Fibroblast of villous mesenchyme (primary cell): ENCODE measurements around the gene ARHGAP27. TPM values are rescaled to one million over a fixed set of nuclear protein-coding genes. Genes with fewer than 3 reads are reported as not detected.
A peak's percentile ranks its signal among the peaks of the same experiment; 100 is the strongest.
"Not testable (repeated sequence)": the region's sequence is repeated elsewhere in the genome, so short reads cannot be mapped to it uniquely, and the experiment has no call there.

Experiments used
- DNase-seq: peaks from one replicate; pipeline ENCODE4 v3.0.0-alpha.2; 2010; ENCODE audit warnings: low read depth
- H3K4me3 ChIP-seq: 2 replicates; pipeline ENCODE4 v1.5.1; 2011; ENCODE audit warnings: low read depth, mild to moderate bottlenecking, low read length
- total RNA-seq: library from RNA; depleted of rRNA; stranded (reverse); fragments of >200 nt; gene quantifications from 2 replicates; pipeline ENCODE4 v1.2.3, GENCODE V29; 2012
- TF ChIP-seq, protein P1 (sequence below): IDR thresholded peaks from 2 replicates; pipeline ENCODE4 v1.5.1; 2012; ENCODE audit warnings: low read depth, mild to moderate bottlenecking, low read length; ENCODE audit not compliant: insufficient read depth

The ARHGAP27 gene
- total RNA-seq, 1 donor = 1.7 TPM

DNA sequence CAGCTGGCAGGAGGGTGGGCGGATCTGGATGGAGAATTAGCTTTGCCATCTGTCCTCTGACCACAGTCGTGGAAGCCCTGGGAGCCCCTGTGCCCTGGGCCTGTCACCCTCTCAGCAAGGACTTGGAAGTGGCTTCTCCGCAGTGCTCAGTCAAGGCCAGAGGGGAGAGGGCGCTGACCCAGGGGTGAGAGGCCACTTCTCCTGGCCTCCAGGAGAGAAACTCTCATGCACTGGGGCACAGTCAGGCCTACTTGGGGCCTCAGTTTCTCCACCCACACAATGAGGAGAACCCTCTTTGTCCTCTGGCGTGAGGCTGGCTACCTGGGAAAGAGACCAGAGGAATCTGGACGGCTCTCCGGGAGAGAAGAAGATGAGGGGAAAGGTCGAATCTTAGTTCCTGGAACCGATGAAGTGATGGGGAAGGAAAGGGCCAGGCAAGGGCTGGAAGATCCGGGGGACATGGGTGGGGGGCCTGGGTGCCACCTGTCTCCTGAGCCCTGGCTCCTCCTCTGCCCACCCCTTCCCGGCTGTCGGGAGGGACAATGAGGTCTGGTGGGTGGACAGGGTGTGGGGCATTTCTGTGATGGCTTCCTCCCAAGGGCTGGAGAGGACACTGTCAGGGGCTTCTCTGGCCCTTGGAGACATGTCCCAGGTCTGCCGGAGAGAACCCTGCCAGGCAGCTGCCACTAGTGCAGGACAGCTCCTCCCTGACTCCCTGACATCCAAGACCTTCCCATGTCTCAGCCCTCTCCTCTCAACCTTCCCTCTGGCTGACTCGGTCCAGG lies 9.0 kb upstream of the ARHGAP27 start:
- TF ChIP-seq, protein P1, sequence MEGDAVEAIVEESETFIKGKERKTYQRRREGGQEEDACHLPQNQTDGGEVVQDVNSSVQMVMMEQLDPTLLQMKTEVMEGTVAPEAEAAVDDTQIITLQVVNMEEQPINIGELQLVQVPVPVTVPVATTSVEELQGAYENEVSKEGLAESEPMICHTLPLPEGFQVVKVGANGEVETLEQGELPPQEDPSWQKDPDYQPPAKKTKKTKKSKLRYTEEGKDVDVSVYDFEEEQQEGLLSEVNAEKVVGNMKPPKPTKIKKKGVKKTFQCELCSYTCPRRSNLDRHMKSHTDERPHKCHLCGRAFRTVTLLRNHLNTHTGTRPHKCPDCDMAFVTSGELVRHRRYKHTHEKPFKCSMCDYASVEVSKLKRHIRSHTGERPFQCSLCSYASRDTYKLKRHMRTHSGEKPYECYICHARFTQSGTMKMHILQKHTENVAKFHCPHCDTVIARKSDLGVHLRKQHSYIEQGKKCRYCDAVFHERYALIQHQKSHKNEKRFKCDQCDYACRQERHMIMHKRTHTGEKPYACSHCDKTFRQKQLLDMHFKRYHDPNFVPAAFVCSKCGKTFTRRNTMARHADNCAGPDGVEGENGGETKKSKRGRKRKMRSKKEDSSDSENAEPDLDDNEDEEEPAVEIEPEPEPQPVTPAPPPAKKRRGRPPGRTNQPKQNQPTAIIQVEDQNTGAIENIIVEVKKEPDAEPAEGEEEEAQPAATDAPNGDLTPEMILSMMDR = no peak
- DNase-seq = no peak
- H3K4me3 ChIP-seq = no peak overlapping the region

DNA sequence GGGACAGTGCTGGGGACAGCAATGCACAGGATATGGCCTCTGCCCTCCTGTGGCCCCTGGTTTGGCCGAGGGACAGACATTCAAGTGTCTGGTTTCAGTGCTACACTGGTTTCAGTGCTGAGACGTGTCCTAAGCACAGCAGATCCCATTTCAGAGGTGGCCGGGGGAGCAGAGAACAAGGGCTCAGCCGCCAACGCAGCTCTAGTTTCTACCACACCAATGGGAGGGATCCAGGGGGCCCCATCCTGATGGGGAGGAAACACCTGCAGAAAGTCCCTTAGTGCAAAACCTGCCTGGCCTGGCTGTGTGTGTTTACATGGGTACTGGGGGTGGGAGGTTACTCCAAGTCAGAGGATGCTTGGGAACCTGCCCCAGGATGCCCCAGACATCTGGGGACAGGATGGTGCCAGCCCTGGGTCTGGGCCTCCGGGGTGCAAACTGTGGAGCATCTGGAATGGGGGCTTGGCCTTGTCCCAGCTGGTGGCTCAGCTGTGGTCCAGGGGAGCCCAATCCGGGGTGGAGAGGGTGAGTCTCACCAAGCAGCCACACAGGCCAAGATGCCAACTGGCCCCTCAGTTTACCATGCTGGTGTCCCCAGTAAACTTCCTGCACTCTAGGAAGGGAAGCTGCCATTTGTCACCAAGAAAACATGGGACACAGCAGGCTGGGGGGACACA lies 8.3 kb upstream of the ARHGAP27 start:
- H3K4me3 ChIP-seq, DNase-seq: not testable (repeated sequence)

DNA sequence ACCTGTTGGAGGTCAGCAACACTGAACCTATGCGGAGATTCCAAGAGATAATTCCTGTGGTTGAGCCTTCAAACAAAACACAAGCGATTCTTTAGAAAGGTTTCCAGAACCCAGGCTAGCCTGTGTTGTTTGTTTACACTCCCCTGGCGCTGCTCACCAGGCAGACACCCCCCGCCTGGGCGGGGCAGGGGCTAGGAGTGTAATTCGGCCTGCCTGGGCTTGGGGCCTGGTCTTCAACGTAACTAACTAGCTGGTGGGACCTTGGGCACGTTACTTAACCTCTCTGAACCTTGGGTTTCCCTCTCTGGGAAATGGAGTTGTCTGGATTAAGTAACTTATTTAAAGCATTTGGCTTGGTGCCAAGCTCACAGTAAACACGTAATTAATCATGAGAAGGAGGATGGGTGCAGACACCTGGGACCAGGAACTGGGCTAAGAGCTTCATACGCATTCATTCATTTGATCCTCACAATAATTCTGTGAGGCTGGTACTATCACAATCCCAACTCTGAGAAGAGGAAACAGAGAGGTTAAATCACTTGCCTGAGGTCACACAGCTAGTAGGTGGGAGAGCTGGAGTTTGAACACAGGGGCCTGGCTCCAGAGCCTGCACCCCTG lies 7.6 kb upstream of the ARHGAP27 start:
- peak; percentile 69 for DNase-seq
- H3K4me3 ChIP-seq = no peak overlapping the region
- TF ChIP-seq, protein P1 = no peak

DNA sequence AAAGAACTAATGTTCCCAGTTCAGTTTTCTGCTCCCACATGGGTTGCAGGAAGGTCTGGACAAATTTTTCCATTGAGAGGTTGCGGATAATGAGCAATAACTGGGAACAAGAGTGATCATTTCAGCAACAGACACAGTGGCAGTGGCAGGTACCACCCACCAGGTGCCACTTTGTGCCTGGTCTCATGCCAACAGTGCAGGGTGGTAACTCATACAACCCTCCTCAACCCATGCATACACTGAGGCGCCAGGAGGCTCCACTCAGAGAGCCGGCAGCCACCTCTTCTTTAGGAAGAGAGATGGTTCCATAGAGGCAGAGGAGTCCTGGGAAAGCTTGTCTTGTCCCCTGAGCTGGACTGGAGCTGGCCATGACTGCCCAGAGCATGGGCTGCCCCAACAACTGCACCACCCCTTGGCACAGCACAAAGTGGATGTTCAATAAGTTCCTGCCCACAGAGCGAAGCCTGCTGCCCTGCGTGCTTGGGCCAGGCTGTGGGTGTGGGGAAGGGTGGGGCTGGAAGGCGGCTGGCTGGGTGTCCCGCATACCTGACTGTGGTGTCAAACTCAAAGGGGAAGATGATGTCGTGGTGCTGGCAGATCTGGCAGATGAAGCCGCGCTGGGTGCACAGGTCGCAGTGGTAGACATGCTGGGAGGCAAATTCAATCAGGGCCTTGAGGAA lies 6.4 kb upstream of the ARHGAP27 start:
- no peak overlapping the region for H3K4me3 ChIP-seq
- TF ChIP-seq, protein P1 = no peak
- DNase-seq = no peak

DNA sequence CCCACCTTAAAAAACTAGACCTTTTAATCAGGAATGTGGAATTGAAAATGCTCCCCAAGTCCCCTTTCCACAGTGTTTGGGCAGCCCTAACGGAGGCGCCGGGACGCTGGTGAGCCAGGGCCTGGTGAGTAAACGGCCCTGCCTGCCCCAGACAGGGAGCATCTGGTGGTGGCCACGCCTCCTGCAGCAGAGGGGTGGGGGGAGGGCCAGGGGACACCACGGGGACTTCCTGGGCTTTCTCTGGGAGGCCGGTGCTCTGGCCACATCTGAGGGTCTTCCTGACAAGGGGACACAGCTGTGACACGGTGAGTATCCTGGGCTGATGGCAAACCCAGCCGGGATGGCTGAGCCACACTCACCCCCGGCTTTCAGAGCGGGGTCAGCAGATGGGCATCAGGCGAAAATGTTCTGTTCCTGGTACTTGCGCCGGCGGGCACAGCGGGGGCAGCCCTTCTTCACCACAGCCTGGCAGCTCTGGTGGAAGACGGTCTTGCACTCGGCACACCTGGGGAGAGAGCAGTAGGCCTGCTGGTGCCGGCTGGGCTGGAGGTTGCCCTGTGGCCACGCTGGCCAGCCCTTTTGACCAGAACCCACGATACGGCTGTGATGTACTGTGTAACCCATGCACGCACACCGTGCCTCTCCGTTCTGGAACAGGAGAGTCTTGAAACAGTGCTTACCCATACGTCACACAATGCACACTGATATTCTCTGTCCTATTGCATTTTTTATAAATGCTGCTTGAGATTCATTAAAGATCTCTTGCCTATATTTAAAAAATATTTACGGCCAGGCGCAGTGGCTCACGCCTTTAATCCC lies 5.0 kb upstream of the ARHGAP27 start:
- no peak for DNase-seq
- TF ChIP-seq, protein P1 = no peak
- H3K4me3 ChIP-seq = no peak overlapping the region

DNA sequence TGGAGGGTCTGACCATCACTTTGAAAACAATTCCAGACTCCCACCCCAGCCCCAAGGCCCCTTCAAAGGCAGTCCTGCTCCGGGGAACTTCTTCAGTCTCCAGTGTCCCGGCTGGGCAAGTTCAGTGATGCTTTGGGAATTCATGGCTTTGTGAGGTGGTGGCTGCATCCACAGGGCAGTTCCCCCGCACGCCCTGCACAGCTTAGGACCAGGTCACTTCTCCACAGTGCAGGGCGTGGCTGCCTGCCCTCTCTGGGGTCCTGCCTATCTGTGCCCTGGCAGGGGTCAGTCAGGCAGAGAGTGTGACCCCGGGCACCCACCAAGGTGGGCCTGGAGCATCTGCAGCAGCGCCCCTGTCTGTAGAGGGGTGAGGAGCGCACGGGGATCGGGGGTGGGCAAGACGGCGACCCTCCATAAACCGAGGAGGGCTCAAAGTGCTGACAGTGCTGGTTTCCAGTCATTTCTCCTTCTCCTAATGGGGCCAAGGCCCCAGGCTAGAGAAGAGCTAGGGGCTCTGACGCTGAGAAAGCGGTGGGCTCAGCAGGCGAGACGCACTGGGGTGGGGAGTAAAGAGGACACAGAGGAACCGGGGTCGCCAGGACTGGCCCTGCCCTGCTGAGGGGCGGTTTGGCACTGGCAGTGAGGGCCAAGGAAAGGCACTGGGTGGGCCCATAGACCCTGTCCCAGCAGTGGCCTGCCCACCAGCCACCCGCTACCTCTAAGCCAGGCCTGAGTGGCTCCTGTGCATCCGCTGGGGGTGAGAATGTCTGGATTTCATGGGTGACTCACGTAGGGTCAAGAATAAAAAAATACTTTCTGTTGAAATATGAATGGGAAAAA lies 4.2 kb upstream of the ARHGAP27 start:
- H3K4me3 ChIP-seq = no peak overlapping the region
- TF ChIP-seq, protein P1 = no peak
- no peak for DNase-seq
